Esophagus squamous epithelium (tissue), 4 donors: Measurements from ENCODE around the gene BRAF.

Experiments
- POLR2A ChIP-seq, 4 donors: fragments of 450-650 bp; IDR thresholded peaks; one replicate each; pipeline ENCODE4 v1.6.1; 2017; ENCODE audit warnings: antibody characterized with exemption in 4 of 4, mild to moderate bottlenecking in 4 of 4, moderate library complexity in 3 of 4
- TF ChIP-seq, protein P1 (sequence below), 6 experiments: fragments of 450-650 bp in 4 of 6; fragments of 200-600 bp in 2 of 6; sonication (generic) in 2 of 6; IDR thresholded peaks; one replicate each; pipeline ENCODE4 v1.5.1; 2016 to 2019; ENCODE audit warnings: antibody characterized with exemption in 6 of 6, mild to moderate bottlenecking in 4 of 6, moderate library complexity in 4 of 6

DNA sequence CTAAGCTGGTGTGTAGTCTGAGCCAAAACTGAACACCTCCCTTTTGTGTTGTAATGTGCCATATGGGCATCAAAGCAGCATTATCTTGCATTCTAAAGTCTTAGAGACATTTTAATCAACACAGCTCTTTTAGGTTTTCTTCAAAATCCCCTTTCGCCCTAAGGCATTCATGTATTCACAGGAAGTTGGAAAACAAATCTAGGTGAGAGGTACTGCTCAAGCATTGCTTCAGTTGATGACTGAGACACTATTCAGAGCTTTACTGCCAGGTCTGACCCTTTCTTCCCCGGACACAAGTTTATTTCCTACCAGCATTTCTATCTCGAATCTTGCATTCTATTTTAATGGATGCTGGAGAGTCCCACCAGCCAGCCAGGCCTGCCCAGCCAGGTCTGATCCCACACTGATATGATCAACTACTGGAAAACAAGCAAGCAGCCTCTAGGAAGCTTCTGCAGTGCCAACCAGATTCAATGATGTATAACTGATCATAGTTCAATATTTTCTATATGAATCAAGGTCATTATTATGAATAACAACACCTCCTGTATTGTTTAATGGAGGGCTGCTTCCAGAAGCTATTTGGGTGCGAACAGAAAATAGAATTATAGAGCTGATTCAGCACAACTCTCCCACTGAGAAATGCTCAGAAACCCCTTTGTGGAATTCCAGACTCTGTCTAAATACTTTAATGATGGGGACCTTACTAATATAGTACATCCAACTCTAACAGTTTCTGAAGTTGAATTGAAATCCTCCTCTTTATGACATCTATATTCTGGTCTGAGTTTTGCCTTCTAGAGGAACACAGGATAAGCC is 4.0 kb upstream of the BRAF start:
- no peak for TF ChIP-seq POLR2A (IDR thresholded peaks at IDR 0.05)
- TF ChIP-seq, protein P1, sequence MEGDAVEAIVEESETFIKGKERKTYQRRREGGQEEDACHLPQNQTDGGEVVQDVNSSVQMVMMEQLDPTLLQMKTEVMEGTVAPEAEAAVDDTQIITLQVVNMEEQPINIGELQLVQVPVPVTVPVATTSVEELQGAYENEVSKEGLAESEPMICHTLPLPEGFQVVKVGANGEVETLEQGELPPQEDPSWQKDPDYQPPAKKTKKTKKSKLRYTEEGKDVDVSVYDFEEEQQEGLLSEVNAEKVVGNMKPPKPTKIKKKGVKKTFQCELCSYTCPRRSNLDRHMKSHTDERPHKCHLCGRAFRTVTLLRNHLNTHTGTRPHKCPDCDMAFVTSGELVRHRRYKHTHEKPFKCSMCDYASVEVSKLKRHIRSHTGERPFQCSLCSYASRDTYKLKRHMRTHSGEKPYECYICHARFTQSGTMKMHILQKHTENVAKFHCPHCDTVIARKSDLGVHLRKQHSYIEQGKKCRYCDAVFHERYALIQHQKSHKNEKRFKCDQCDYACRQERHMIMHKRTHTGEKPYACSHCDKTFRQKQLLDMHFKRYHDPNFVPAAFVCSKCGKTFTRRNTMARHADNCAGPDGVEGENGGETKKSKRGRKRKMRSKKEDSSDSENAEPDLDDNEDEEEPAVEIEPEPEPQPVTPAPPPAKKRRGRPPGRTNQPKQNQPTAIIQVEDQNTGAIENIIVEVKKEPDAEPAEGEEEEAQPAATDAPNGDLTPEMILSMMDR (IDR thresholded peaks at IDR 0.05) = no peak
